Measurements from ENCODE around the gene KCNC3.
"Not testable (repeated sequence)": the region's sequence is repeated elsewhere in the genome, so short reads cannot be mapped to it uniquely, and the experiment has no call there.

KCNC3 gene

GRCh38 chr19:50329146-50329925 is at the start of gene KCNC3:
Gene KCNC3 (minus strand): TSS chr19:50329377. CDS start chr19:50329082, 295 bp downstream.
- peak; percentile 99 for DNase-seq

GRCh38 chr19:50378863-50379236 is 49.7 kb upstream of the KCNC3 start:
- DNase-seq = no peak

DNA sequence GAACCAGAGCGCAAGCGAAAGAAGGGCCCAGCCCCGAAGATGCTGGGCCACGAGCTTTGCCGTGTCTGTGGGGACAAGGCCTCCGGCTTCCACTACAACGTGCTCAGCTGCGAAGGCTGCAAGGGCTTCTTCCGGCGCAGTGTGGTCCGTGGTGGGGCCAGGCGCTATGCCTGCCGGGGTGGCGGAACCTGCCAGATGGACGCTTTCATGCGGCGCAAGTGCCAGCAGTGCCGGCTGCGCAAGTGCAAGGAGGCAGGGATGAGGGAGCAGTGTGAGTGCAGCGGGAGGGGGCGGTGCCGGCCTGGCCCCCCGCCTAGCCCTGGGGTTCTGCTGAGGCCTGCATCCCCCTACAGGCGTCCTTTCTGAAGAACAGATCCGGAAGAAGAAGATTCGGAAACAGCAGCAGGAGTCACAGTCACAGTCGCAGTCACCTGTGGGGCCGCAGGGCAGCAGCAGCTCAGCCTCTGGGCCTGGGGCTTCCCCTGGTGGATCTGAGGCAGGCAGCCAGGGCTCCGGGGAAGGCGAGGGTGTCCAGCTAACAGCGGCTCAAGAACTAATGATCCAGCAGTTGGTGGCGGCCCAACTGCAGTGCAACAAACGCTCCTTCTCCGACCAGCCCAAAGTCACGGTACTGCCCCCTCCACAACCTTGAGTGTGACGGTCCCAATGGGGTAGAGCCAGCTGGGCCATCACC is 49.1 kb upstream of the KCNC3 start:
- no peak for DNase-seq

DNA sequence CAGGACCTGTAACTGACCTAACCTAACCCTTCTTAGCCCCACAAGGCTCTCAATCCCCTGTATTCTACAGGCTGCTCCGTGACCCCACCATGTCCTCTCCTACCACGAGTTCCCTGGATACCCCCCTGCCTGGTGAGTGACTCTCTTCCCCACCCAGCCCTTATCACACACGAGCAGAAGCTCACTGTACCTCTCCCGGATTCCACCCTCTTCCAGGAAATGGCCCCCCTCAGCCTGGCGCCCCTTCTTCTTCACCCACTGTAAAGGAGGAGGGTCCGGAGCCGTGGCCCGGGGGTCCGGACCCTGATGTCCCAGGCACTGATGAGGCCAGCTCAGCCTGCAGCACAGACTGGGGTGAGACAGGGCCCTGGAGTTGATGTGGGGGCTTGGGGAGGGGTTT is 48.3 kb upstream of the KCNC3 start:
- DNase-seq = no peak

DNA sequence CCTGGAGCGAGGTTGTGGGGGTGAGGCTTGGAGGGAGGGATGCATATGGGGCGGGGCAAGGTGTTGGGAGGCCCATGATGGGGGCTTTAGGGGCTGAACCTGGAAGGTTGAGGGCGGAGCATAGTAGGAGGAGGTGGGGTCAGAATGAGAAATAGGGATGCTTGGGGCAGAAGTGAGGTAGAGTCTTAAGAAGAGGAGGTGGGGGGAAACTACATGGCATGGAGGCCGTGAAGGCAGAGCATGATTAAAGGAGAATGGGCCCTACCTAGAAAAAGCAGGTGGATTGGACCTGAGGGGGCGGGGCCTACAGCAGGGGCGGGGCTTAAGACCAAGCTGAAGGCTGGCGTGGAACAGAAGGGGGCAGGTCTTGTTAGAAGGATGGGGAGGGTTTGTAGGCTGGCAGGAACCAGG is 47.9 kb upstream of the KCNC3 start:
- DNase-seq = peak; percentile 69

GRCh38 chr19:50376166-50377050 is 47.2 kb upstream of the KCNC3 start, which contains the start of gene NR1H2:
Gene NR1H2 (plus strand): TSS chr19:50376457. CDS start chr19:50377606, 1,149 bp downstream.
- peak; percentile 95 for DNase-seq

DNA sequence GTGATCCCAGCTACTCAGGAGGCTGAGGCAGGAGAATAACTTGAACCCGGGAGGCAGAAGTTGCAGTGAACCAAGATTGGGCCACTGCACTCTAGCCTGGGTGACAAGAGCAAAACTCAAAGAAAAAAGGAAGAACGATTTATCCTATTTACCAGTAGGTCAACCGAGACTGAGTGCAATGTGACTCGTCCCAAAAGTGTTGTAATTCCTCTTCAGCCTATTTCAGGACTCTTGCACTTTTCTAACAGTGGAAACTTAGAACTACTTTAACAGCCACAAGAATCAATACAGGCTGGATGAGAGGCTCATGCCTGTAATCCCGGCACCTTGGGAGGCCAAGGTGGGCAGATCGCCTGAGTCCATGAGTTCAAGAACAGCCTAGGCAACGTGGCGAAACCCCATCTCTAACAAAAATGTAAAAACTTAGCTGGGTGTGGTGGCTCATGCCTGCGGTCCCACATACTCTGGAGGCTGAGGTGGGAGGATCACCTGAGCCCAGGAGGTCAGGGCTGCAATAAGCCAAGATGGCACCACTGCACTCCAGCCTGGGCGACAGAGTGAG is 42.8 kb upstream of the KCNC3 start:
- DNase-seq = no peak

DNA sequence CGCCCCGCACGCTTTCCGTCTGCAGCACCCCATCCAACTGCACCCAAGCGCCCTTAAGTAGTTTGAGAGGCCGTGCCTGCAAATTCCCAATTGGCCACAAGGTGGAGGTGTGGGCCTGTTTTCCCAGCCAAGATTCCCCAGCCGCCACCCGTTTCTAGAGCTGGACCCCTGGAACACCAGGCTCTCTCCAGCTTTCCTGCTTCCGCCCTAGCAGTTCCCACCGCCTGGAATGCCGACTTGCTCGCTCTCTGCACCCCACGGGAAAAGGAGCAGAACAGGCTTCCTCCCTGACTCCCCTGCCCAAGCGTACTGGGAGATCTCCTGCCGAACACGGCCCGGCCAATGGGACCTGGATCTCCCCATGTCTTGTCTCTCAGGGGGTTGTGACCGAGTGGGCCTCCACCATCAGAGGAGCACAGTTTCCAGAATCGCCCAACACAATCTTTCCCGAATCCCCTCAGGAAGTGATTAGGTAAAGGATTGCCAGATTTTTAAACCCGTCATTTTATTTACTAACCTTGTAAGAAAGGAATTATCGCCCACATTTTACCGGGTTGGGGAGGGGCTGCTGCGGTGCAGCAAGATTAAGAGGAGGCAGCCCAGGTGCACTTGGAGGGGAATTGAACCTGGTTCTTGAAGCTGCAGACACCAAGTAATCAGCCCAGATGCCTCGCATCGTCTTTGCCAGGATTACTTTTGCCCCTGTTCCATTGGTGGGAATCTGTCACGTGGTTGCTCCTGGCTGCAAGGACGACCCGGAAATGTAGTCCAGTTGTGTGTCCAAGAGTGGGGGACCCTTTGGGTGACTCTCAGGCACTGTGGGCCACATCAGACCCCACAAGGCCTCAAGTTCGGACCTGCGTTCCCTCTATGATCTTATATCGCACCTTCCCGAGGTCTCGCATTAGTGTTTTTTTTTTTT is 39.7 kb upstream of the KCNC3 start:
- peak; percentile 67 for DNase-seq

GRCh38 chr19:50365434-50366306 is 36.5 kb upstream of the KCNC3 start, which contains the start of gene NAPSA:
Gene NAPSA (minus strand): TSS chr19:50365639. CDS start chr19:50365621, 18 bp downstream.
- DNase-seq = no peak

DNA sequence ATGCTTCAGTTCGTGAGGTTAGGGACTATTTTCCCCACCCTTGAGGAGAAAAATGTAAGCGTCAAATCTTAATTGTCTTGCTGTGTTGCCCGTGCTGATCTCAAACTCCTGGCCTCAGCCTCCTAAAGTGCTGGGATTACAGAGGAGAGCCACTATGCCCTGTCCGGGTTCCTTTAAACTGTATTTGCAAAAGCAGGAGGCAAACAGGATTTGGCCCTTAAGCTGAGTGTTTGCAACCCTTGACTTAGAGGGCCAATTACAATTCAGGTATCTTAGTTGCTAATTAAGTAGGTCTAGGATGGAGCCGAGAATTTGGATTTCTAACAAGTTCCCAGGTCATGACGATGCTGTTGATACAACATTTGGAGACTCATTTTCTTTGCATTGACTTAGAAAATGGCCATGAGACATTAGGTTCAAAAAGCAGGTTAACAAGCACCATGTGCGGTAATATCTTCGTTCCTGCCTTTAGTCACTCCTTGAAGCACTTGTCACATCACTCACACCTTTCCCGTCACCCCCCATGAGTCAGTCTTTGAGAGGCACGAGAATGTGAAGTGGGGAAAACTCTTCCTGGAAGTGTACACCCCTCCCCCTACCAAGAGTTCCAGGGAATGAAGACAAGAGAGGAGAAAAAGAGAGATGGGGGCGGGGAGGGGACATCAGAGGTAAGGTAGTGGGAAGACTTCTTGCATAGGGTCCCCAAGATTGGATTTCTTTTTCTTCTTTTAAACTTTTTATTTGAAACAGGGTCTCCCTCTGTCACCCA is 33.7 kb upstream of the KCNC3 start:
- no peak for DNase-seq

DNA sequence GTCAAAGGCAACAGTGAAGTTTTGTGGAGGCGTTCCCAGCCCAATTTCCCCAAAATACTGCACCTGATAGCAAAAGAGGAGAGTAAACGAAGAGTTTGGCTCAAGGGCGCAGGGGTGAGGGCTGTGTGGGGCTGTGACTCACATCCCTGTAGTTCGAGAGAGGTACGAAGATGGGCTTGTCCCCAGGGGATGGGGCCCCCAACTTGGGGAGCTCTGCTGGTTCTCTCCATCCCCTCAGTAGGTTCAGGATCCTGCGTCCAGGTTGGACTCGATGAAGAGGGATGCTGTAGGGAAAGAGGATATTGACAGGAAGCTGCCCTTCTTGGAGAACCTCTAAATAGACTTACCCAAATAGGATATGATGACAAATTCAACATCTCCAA is 32.8 kb upstream of the KCNC3 start:
- no peak for DNase-seq

DNA sequence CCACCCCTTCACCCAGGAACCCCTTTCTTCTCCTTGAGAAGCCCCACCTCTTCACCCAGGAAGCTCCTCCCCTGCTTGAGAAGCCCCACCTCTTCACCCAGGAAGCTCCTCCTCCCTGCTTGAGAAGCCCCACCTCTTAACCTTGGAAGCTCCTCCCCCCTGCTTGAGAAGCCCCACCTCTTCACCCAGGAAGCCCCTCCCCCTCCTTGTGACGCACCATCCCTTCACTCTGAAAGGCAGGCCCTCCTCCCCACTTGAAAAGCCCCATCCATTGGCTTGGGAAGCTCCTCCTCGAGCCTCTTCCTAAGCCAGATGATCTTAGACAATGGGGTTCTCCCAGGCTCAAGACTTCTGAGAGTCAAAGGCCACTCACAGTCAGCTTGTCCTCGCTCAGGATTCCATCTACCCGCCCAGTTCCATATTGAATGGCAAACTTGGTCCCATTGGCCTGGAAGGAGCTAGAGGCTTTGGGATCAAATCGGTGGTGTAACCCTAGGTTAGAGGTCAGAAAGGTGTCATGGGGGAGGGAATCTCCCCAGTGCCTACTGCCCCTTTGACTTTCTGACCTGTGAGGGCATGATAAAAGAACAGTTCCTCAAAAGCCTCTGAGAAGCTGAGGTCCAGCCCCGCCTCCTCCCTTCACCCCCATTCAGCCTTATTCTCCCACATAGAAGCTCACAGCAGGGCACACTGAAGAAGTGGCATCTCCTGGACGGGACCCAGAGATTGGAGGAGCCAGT is 32.3 kb upstream of the KCNC3 start:
- DNase-seq = no peak

- DNase-seq = no peak
Observed at GRCh38 chr19:50359328-50359818, 30.2 kb upstream of the KCNC3 start.

DNA sequence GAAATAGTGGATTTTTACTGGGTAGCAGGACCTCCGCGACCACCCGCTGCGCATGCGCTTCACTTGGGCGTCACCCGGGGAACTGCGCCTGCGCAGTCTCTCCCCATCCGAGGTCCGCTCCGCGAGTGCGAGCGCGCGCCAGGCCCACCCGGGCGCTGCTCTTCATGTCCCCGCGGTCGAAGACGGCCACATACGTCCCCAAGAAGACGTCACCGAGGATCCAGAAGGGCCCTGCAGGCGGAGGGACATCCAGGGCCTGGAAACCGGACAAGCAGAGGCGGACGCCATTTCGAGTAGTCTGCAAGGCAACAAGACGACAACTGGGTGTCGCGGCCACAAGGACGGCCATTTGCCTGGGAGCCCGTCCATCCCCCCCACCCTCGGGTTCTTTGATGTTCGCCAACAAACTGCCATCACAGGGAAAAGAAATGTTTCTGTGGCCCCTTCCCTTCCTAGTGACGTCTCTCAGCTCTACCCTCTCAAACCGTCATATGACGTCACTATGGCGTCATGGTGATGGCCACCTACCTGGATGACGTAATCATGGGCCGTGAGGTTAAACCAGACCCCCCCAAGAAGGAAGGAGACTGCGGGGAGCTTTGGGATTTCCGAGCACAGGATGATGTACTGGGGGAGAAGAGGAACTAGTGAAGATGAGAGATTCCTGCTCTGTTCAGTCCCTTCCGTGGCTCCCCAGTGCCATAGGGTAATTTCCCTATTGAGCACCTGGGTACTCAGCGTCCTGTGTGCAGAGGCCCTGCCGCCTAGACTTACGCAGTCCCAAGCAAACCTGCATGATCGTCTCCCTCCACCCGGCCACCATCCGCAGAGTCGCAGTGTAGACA is 29.5 kb upstream of the KCNC3 start:
- DNase-seq = peak; percentile 60

- DNase-seq = peak; percentile 66
Observed at GRCh38 chr19:50357178-50358100, 28.3 kb upstream of the KCNC3 start.

GRCh38 chr19:50356691-50357177 is 27.6 kb upstream of the KCNC3 start:
- no peak for DNase-seq

DNA sequence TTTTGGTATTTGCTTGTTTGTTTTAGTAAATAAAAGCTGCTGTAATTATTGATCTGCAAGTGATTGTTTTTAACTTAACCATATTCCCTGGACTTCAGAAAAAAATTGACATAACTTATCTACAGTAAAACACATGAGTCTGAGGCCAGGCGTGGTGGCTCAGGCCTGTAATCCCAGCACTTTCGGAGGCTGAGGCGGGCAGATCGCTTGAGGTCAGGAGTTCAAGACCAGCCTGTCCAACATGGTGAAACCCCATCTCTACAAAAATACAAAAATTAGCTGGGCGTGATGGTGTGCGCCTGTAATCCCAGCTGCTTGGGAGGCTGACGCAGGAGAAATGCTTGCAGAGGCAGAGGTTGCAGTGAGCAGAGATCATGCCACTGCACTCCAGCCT is 24.3 kb upstream of the KCNC3 start:
- DNase-seq = not testable (repeated sequence)
